GM18519 (cell line): ENCODE data around the gene ZNF236.
"Not testable (repeated sequence)": the region's sequence is repeated elsewhere in the genome, so short reads cannot be mapped to it uniquely, and the experiment has no call there.

Source experiments
- ATAC-seq: cut with Tn5 transposase; IDR thresholded peaks from one replicate; pipeline ENCODE4 v1.9.1; 2021; ENCODE audit warnings: mild to moderate bottlenecking, moderate library complexity; ENCODE audit not compliant: unreplicated experiment, low FRiP score

Gene ZNF236

GRCh38 chr18:76967299-76967698, 144.9 kb downstream of the ZNF236 start:
- ATAC-seq, result not testable (repeated sequence)

- ATAC-seq, result no peak
Observed at GRCh38 chr18:76967721-76968472, 145.5 kb downstream of the ZNF236 start.

GRCh38 chr18:76970770-76971559, 148.6 kb downstream of the ZNF236 start:
- ATAC-seq, result no peak

- no peak for ATAC-seq
Observed at GRCh38 chr18:76972241-76972640, 149.9 kb downstream of the ZNF236 start.

GRCh38 chr18:76972846-76973519, 150.6 kb downstream of the ZNF236 start:
- ATAC-seq, result no peak

- no peak for ATAC-seq
Observed at GRCh38 chr18:76973520-76974266, 151.3 kb downstream of the ZNF236 start.

GRCh38 chr18:76974386-76974785, 152.0 kb downstream of the ZNF236 start:
- no peak for ATAC-seq

- no peak for ATAC-seq
Observed at GRCh38 chr18:76975577-76976110, 153.3 kb downstream of the ZNF236 start.

- no peak for ATAC-seq
Observed at GRCh38 chr18:76977108-76977621, 154.8 kb downstream of the ZNF236 start.

GRCh38 chr18:76977684-76978232, 155.4 kb downstream of the ZNF236 start:
- no peak for ATAC-seq

- ATAC-seq, result no peak
Observed at GRCh38 chr18:76978616-76979015, 156.3 kb downstream of the ZNF236 start.

GRCh38 chr18:76979111-76979751, 156.9 kb downstream of the ZNF236 start:
- ATAC-seq, result no peak

GRCh38 chr18:76979906-76980305, 157.5 kb downstream of the ZNF236 start:
- no peak for ATAC-seq

GRCh38 chr18:76980663-76981395, 158.5 kb downstream of the ZNF236 start:
- no peak for ATAC-seq

- ATAC-seq, result no peak
Observed at GRCh38 chr18:76981396-76981968, 159.1 kb downstream of the ZNF236 start.

GRCh38 chr18:76982038-76982437, 159.7 kb downstream of the ZNF236 start:
- ATAC-seq, result no peak

- ATAC-seq, result peak; percentile 51
Observed at GRCh38 chr18:76982841-76983583, 160.7 kb downstream of the ZNF236 start.
